GM19023 (cell line): ENCODE results near the gene SDK1.

Experiments used
- ATAC-seq: cut with Tn5 transposase; IDR thresholded peaks from one replicate; pipeline ENCODE4 v1.9.1; 2021; ENCODE audit warnings: mild to moderate bottlenecking, moderate library complexity; ENCODE audit not compliant: unreplicated experiment

SDK1 gene

GRCh38 chr7:3408814-3409595 is 108.0 kb downstream of the SDK1 start:
- ATAC-seq = no peak

GRCh38 chr7:3412871-3413270 is 111.8 kb downstream of the SDK1 start:
- no peak for ATAC-seq

- no peak for ATAC-seq
Measured at GRCh38 chr7:3415861-3416312, 114.8 kb downstream of the SDK1 start.

- ATAC-seq = no peak
Measured at GRCh38 chr7:3416453-3416852, 115.4 kb downstream of the SDK1 start.

- no peak for ATAC-seq
Measured at GRCh38 chr7:3425087-3425486, 124.0 kb downstream of the SDK1 start.

GRCh38 chr7:3426064-3426463 is 125.0 kb downstream of the SDK1 start:
- ATAC-seq = no peak

GRCh38 chr7:3427957-3428356 is 126.9 kb downstream of the SDK1 start:
- ATAC-seq = no peak

GRCh38 chr7:3429981-3430380 is 128.9 kb downstream of the SDK1 start:
- ATAC-seq = no peak

GRCh38 chr7:3430588-3430987 is 129.5 kb downstream of the SDK1 start:
- ATAC-seq = no peak

- no peak for ATAC-seq
Measured at GRCh38 chr7:3431306-3431705, 130.3 kb downstream of the SDK1 start.

GRCh38 chr7:3432911-3433310 is 131.9 kb downstream of the SDK1 start:
- ATAC-seq = no peak

GRCh38 chr7:3434611-3435010 is 133.6 kb downstream of the SDK1 start:
- ATAC-seq = no peak

GRCh38 chr7:3436112-3436511 is 135.1 kb downstream of the SDK1 start:
- ATAC-seq = no peak

- ATAC-seq = no peak
Measured at GRCh38 chr7:3436746-3437145, 135.7 kb downstream of the SDK1 start.

- ATAC-seq = no peak
Measured at GRCh38 chr7:3437467-3437866, 136.4 kb downstream of the SDK1 start.

GRCh38 chr7:3438352-3438751 is 137.3 kb downstream of the SDK1 start:
- ATAC-seq = no peak

GRCh38 chr7:3439333-3440030 is 138.4 kb downstream of the SDK1 start:
- no peak for ATAC-seq

GRCh38 chr7:3440509-3440908 is 139.5 kb downstream of the SDK1 start:
- ATAC-seq = no peak

- ATAC-seq = no peak
Measured at GRCh38 chr7:3443716-3444115, 142.7 kb downstream of the SDK1 start.

- no peak for ATAC-seq
Measured at GRCh38 chr7:3446786-3447185, 145.7 kb downstream of the SDK1 start.

- no peak for ATAC-seq
Measured at GRCh38 chr7:3451701-3452100, 150.6 kb downstream of the SDK1 start.

GRCh38 chr7:3453398-3453797 is 152.3 kb downstream of the SDK1 start:
- ATAC-seq = no peak
